Naive B cell (primary cell): ENCODE measurements around the gene GOLGA6L1. TPM values are rescaled to one million over a fixed set of nuclear protein-coding genes. Genes with fewer than 3 reads are reported as not detected.
"Not testable (repeated sequence)": the region's sequence is repeated elsewhere in the genome, so short reads cannot be mapped to it uniquely, and the experiment has no call there.

ENCODE experiments used
- ATAC-seq, 2 donors: fragments of 150-1000 bp; cut with Tn5 transposase; 2 replicates each; pipeline ENCODE4 v1.10.0; 2021; ENCODE audit warnings: low read depth in 2 of 2, mild to moderate bottlenecking in 2 of 2, moderate library complexity in 2 of 2
- DNase-seq: peaks from one replicate; pipeline ENCODE4 v3.0.0; 2022
- H3K27ac Mint-ChIP-seq, 6 donors: one replicate each; pipeline ENCODE4 v1.8.0; 2020 to 2022; ENCODE audit warnings: mild to moderate bottlenecking in 6 of 6, mixed read lengths in 6 of 6, moderate library complexity in 5 of 6, inconsistent platforms in 2 of 6
- H3K27me3 Mint-ChIP-seq, 3 donors: one replicate each; pipeline ENCODE4 v1.8.0; 2021 to 2022; ENCODE audit warnings: mixed read lengths in 3 of 3, mild to moderate bottlenecking in 1 of 3
- H3K36me3 Mint-ChIP-seq, 2 donors: one replicate each; pipeline ENCODE4 v1.8.0; 2020 to 2022; ENCODE audit warnings: mixed read lengths in 2 of 2, inconsistent platforms in 1 of 2, mild to moderate bottlenecking in 1 of 2
- H3K4me1 Mint-ChIP-seq, 3 donors: one replicate each; pipeline ENCODE4 v1.8.0; 2020 to 2022; ENCODE audit warnings: mixed read lengths in 3 of 3, inconsistent platforms in 1 of 3, mild to moderate bottlenecking in 1 of 3, moderate library complexity in 1 of 3
- H3K4me3 Mint-ChIP-seq, 8 donors: one replicate each; pipeline ENCODE4 v1.8.0; 2020 to 2022; ENCODE audit warnings: mild to moderate bottlenecking in 8 of 8, mixed read lengths in 8 of 8, moderate library complexity in 8 of 8, inconsistent platforms in 2 of 8
- H3K9me3 Mint-ChIP-seq, 7 donors: one replicate each; pipeline ENCODE4 v1.8.0; 2020 to 2022; ENCODE audit warnings: mixed read lengths in 7 of 7, mild to moderate bottlenecking in 5 of 7, inconsistent platforms in 2 of 7, moderate library complexity in 1 of 7
- polyA plus RNA-seq, 6 donors: library from polyadenylated mRNA; unstranded; fragments of 300-500 nt; fragmentation: Illumina TruSeq; gene quantifications; one replicate each; pipeline ENCODE4 v1.2.3, GENCODE V29; 2021; ENCODE audit warnings: low read depth in 6 of 6

GOLGA6L1 gene, protein sequence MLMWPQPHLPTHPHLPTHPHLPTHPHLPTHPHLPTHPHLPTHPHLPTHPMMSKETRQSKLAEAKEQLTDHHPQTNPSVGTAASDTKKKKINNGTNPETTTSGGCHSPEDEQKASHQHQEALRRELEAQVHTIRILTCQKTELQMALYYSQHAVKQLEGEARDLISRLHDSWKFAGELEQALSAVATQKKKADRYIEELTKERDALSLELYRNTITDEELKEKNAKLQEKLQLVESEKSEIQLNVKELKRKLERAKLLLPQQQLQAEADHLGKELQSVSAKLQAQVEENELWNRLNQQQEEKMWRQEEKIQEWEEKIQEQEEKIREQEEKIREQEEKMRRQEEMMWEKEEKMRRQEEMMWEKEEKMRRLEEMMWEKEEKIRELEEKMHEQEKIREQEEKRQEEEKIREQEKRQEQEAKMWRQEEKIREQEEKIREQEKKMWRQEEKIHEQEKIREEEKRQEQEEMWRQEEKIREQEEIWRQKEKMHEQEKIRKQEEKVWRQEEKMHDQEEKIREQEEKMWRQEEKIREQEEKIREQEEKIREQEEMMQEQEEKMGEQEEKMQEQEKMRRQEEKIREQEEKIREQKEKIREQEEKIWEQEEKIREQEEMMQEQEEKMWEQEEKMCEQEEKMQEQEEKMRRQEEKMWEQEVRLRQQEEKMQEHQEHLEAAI
- not detected for polyA plus RNA-seq

DNA sequence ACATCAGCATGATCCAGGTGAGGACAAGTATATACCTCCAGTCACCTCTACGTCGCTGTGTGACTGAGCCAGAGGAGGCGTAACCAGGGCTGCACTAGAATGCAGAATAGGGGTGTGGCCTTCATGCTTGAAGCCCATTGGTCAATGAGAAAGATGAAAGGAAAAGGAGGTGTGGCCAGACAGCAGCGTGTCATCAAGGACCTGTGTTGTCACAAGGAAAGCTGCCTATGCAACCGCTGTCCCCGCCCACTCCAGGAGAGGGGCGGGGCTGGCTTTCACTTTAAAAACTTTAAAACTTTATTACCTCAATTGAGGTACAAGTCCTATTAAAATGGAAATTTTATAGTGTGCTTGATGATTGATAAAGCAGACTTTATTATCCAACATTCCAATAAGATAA, at the start of gene GOLGA6L1:
Gene GOLGA6L1, minus strand, starts transcription at position 101 of the 400 bp plus-strand sequence. Its CDS starts 91 bp downstream, at position 10.
- H3K4me1 Mint-ChIP-seq, DNase-seq, ATAC-seq, H3K4me3 Mint-ChIP-seq, H3K9me3 Mint-ChIP-seq, H3K27ac Mint-ChIP-seq, H3K36me3 Mint-ChIP-seq, H3K27me3 Mint-ChIP-seq: not testable (repeated sequence)

- H3K4me1 Mint-ChIP-seq, DNase-seq, H3K4me3 Mint-ChIP-seq, H3K9me3 Mint-ChIP-seq, H3K36me3 Mint-ChIP-seq, H3K27ac Mint-ChIP-seq, ATAC-seq: not testable (repeated sequence)
- peaks cover 0 to 16% (median 0%) of the 10 kb centered on the region in 3 donors for H3K27me3 Mint-ChIP-seq
Observed at GRCh38 chr15:23181201-23181600, 44.6 kb upstream of the GOLGA6L1 start.

GRCh38 chr15:23180547-23180927, 43.9 kb upstream of the GOLGA6L1 start:
- not testable (repeated sequence) for H3K27ac Mint-ChIP-seq, H3K9me3 Mint-ChIP-seq, ATAC-seq, H3K4me3 Mint-ChIP-seq, H3K4me1 Mint-ChIP-seq, H3K36me3 Mint-ChIP-seq, DNase-seq
- H3K27me3 Mint-ChIP-seq, result peaks cover 0 to 11% (median 0%) of the 10 kb centered on the region in 3 donors

DNA sequence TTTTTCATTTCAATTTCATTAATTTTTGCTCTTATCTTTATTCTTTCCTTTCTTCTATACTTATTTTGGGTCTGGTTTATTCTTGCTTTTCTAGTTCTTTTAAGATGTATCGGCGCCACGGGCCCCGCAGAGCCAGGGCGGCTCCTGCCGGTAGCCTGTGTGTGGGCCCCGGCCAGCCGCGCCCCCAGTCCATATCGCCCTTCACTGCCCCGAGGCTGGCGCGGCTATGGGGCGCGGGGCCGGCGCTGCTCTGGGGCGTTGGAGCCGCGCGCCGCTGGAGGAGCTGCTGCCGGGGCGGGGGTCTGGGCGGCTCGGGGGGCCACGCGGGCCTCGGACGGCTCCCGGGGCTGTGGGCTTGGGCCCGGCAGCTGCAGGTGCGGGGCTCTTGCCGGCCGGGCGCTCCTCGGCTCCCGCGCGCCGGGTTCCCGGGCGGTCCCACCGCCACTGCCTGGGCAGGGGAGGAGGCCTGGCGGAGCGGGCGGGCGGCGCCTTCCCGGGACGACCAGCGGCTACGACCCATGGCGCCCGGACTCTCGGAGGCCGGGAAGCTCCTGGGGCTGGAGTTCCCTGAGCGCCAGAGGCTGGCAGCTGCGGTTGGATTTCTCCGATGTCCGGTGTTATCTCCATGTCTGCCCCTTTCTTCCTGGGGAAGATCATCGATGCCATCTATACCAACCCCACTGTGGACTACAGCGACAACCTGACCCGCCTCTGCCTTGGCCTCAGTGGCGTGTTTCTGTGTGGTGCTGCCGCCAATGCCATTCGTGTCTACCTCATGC, 43.3 kb upstream of the GOLGA6L1 start:
- not testable (repeated sequence) for H3K4me3 Mint-ChIP-seq, DNase-seq, ATAC-seq

DNA sequence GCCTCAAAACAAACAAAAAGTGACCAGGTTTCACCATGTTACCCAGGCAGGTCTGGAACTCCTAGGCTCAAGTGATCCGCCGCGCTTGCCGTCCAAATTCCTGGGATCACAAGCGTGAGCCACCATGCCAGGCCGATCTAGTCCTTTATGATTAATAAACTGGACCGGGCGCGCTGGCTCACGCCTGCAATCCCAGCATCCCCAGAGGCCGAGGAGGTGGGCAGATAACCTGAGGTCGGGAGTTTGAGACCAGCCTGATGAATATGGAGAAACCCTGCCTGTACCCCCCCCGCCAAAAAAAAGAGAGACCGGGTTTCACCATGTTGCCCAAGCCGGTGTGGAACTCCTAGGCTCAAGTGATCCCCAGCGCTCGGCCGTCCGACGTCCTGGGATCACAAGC, 40.1 kb upstream of the GOLGA6L1 start:
- H3K9me3 Mint-ChIP-seq, H3K4me1 Mint-ChIP-seq, H3K4me3 Mint-ChIP-seq, DNase-seq, ATAC-seq, H3K27ac Mint-ChIP-seq, H3K36me3 Mint-ChIP-seq: not testable (repeated sequence)
- peaks cover 0 to 11% (median 0%) of the 10 kb centered on the region in 3 donors for H3K27me3 Mint-ChIP-seq

More for the DNA sequence above, 43.3 kb upstream of the GOLGA6L1 start:
- H3K36me3 Mint-ChIP-seq, H3K4me1 Mint-ChIP-seq, H3K27ac Mint-ChIP-seq, H3K9me3 Mint-ChIP-seq: not testable (repeated sequence)
- H3K27me3 Mint-ChIP-seq, result peaks cover 0 to 11% (median 0%) of the 10 kb centered on the region in 3 donors

- not testable (repeated sequence) for DNase-seq, H3K4me1 Mint-ChIP-seq, ATAC-seq, H3K4me3 Mint-ChIP-seq, H3K27me3 Mint-ChIP-seq, H3K36me3 Mint-ChIP-seq, H3K9me3 Mint-ChIP-seq, H3K27ac Mint-ChIP-seq
Observed at GRCh38 chr15:23175606-23176005, 39.0 kb upstream of the GOLGA6L1 start.

DNA sequence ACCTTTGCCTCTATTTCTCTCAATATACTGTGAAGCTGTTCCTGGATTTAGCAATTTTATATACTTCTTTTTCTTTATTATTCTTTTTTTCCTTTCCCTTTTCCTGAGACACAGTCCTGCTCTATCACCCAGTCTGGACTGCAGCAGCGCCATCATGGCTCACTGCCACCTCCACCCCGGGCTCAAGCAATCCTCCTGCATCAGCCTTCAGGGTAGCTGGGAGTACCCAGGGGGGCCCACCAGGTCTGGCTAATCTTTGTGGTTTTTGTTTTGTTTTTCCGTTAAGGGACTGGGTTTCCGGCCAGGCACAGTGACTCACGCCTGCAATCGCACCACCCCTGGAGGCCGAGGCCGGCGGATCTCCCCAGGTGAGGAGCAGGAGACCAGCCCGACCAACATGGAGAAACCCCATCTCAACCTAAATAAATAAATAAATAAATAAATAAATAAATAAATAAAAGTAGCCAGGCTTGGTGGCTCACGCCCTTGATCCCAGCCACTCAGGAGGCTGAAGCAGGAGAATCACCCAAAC, 38.1 kb upstream of the GOLGA6L1 start:
- ATAC-seq, H3K27ac Mint-ChIP-seq, H3K4me3 Mint-ChIP-seq, H3K27me3 Mint-ChIP-seq, H3K36me3 Mint-ChIP-seq, H3K9me3 Mint-ChIP-seq, H3K4me1 Mint-ChIP-seq, DNase-seq: not testable (repeated sequence)

DNA sequence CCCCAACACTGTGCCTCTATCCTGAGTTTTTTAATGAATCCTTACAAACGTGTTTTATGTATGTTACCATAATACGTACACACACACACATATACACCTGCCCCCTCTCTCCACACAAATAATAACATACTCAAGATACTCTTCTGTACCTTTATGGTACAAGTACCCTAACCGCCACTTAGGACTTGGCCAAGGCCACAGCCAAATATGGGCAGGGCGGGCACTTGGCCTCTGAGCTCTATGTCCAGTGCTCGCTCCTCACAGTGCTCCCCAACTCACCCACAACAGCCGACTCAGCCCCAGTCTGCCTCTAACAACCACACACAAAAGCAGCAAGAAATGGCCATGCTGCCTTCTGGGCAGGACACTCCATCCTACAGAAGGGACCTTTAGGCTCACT, 3.8 kb downstream of the GOLGA6L1 start:
- not testable (repeated sequence) for H3K4me1 Mint-ChIP-seq, H3K36me3 Mint-ChIP-seq, H3K9me3 Mint-ChIP-seq, H3K27ac Mint-ChIP-seq, DNase-seq, ATAC-seq, H3K4me3 Mint-ChIP-seq, H3K27me3 Mint-ChIP-seq

GRCh38 chr15:23118208-23118607, 18.4 kb downstream of the GOLGA6L1 start:
- Mint-ChIP-seq H3K27ac (no peak overlapping the region), H3K9me3 (peaks cover 1 to 12% (median 5%) of the 10 kb centered on the region in 7 donors), H3K4me1 (no peaks in the 10 kb centered on the region), H3K27me3 (peaks cover 13 to 34% (median 19%) of the 10 kb centered on the region in 3 donors), H3K36me3 (no peaks in the 10 kb centered on the region), H3K4me3 (no peak overlapping the region)
- ATAC-seq (no peak), DNase-seq (no peak)

DNA sequence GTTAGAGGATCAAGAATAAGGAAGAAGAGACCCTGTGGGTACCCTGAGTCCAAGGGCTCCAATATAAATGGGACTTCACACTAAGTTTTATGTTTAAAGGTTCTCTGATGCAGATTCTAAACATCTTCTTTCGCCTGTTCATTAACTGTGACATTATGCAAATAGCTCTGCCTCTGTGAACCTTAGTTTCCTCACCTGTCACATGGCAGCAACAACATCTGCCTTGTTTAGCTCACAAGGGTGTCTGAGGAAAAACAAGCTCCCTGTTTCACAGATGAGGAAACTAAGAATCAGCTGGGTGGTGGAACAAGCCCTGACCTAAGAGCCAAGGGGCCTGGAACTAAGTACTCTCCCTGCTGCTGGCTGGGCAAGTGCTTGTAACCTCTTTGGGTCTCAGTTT, 40.8 kb downstream of the GOLGA6L1 start:
- ATAC-seq (no peak), DNase-seq (no peak)
- Mint-ChIP-seq H3K36me3 (no peaks in the 10 kb centered on the region), H3K27me3 (peaks cover 17 to 24% (median 20%) of the 10 kb centered on the region in 3 donors), H3K4me3 (no peak overlapping the region), H3K27ac (no peak overlapping the region), H3K9me3 (peaks cover 0 to 5% (median 0%) of the 10 kb centered on the region in 7 donors), H3K4me1 (no peaks in the 10 kb centered on the region)

- H3K27me3 Mint-ChIP-seq, result peaks cover 0 to 12% (median 7%) of the 10 kb centered on the region in 3 donors
- DNase-seq, result no peak
- H3K4me3 Mint-ChIP-seq, result no peak overlapping the region
- H3K4me1 Mint-ChIP-seq, result no peaks in the 10 kb centered on the region
- H3K27ac Mint-ChIP-seq, result no peak overlapping the region
- H3K36me3 Mint-ChIP-seq, result no peaks in the 10 kb centered on the region
- H3K9me3 Mint-ChIP-seq, result no peaks in the 10 kb centered on the region
- ATAC-seq, result no peak
Observed at GRCh38 chr15:23083115-23083514, 53.5 kb downstream of the GOLGA6L1 start.

DNA sequence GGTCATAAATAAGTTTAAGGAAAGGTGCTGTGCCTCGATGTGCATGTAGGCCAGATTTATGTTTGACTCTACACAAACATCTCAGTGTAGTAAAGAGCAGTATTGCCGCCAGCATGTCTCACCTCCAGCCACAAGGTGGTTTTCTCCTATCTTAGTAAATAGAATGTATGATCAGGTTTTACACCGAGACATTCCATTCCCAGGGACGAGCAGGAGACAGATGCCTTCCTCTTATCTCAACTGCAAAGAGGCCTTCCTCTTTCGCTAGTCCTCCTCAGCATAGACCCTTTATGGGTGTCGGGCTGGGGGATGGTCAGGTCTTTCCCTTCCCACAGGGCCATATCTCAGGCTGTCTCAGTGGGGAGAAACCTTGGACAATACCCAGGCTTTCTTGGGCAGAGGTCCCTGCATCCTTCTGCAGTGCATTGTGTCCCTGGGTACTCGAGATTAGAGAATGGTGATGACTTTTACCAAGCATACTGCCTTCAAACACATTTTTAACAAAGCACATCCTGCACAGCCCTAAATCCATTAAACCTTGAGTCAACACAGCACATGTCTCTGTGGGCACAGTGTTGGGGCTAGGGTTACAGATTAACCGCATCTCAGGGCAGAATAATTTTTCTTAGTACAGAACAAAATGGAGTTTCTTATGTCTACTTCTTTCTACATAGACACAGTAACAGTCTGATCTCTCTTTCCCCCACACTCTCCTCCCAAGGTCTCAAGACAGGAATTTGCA, 54.5 kb downstream of the GOLGA6L1 start:
- not testable (repeated sequence) for H3K9me3 Mint-ChIP-seq, ATAC-seq, H3K36me3 Mint-ChIP-seq, H3K4me3 Mint-ChIP-seq, H3K4me1 Mint-ChIP-seq, H3K27ac Mint-ChIP-seq, DNase-seq
- H3K27me3 Mint-ChIP-seq, result peaks cover 0 to 21% (median 7%) of the 10 kb centered on the region in 3 donors

DNA sequence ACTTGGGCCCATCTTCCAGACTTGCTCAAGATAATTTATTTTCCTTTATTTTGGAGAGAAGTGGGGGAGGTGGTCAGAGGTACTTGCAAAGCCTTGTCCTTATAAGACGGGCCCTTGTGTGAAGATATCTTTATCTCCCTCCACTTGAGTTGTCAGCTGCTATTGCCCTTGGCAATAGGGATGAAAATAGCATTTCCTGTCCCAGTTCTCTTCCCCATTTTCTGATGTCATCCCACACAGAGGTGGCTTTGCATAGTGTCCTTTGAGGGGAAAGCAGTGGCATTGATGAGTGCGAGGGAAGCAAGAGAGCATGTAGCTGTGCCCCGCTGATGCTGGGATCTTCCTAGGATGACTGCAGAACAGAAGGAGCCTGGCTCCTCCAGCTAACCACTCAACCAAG, 55.4 kb downstream of the GOLGA6L1 start:
- no peak overlapping the region for H3K27ac Mint-ChIP-seq
- no peaks in the 10 kb centered on the region for H3K36me3 Mint-ChIP-seq
- H3K9me3 Mint-ChIP-seq, result no peaks in the 10 kb centered on the region
- no peak for ATAC-seq
- H3K27me3 Mint-ChIP-seq, result peaks cover 0 to 15% (median 7%) of the 10 kb centered on the region in 3 donors
- no peaks in the 10 kb centered on the region for H3K4me1 Mint-ChIP-seq
- no peak for DNase-seq
- H3K4me3 Mint-ChIP-seq, result no peak overlapping the region
